Left forelimb (tissue), 1 donor: ENCODE data around the gene CCDC187.
"Not testable (repeated sequence)": the region's sequence is repeated elsewhere in the genome, so short reads cannot be mapped to it uniquely, and the experiment has no call there.

ENCODE experiments used
- DNase-seq: peaks from one replicate; pipeline ENCODE4 v3.0.0-alpha.2; 2018; ENCODE audit warnings: low spot score

The CCDC187 gene

GRCh38 chr9:136239135-136239982, 64.5 kb downstream of the CCDC187 start:
- DNase-seq, result no peak

GRCh38 chr9:136238342-136238732, 65.6 kb downstream of the CCDC187 start:
- no peak for DNase-seq

GRCh38 chr9:136237486-136238341, 66.2 kb downstream of the CCDC187 start:
- no peak for DNase-seq

GRCh38 chr9:136236471-136237410, 67.2 kb downstream of the CCDC187 start:
- DNase-seq, result not testable (repeated sequence)

GRCh38 chr9:136235709-136236455, 68.0 kb downstream of the CCDC187 start:
- no peak for DNase-seq

GRCh38 chr9:136235171-136235570, 68.7 kb downstream of the CCDC187 start:
- no peak for DNase-seq

- no peak for DNase-seq
Observed at GRCh38 chr9:136234597-136234996, 69.3 kb downstream of the CCDC187 start.

- no peak for DNase-seq
Observed at GRCh38 chr9:136233868-136234267, 70.0 kb downstream of the CCDC187 start.

GRCh38 chr9:136233411-136233810, 70.5 kb downstream of the CCDC187 start:
- no peak for DNase-seq

GRCh38 chr9:136232969-136233368, 70.9 kb downstream of the CCDC187 start:
- DNase-seq, result no peak

GRCh38 chr9:136231478-136232297, 72.2 kb downstream of the CCDC187 start:
- no peak for DNase-seq

GRCh38 chr9:136230773-136231172, 73.1 kb downstream of the CCDC187 start:
- DNase-seq, result no peak

GRCh38 chr9:136230365-136230764, 73.5 kb downstream of the CCDC187 start:
- DNase-seq, result no peak

- no peak for DNase-seq
Observed at GRCh38 chr9:136229096-136230065, 74.5 kb downstream of the CCDC187 start.

GRCh38 chr9:136228107-136228875, 75.6 kb downstream of the CCDC187 start:
- no peak for DNase-seq

GRCh38 chr9:136226680-136227407, 77.0 kb downstream of the CCDC187 start:
- no peak for DNase-seq
